Stimulated activated CD8-positive, alpha-beta memory T cell treated with anti-CD3 and anti-CD28 coated beads, Interleukin-15, amount 100 ng/mL, for 48 hours (primary cell): ENCODE data around the gene SMIM22.

Experiments used
- DNase-seq, 2 donors: peaks; one replicate each; pipeline ENCODE4 v3.0.0-alpha.2; 2020; ENCODE audit warnings: low read depth in 2 of 2

The SMIM22 gene, protein sequence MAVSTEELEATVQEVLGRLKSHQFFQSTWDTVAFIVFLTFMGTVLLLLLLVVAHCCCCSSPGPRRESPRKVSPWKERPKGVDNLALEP

GRCh38 chr16:4795181-4795827 lies at the start of gene SMIM22:
SMIM22 (plus strand) TSS chr16:4795369; CDS start chr16:4795735, 366 bp downstream.
- DNase-seq = no peak

DNA sequence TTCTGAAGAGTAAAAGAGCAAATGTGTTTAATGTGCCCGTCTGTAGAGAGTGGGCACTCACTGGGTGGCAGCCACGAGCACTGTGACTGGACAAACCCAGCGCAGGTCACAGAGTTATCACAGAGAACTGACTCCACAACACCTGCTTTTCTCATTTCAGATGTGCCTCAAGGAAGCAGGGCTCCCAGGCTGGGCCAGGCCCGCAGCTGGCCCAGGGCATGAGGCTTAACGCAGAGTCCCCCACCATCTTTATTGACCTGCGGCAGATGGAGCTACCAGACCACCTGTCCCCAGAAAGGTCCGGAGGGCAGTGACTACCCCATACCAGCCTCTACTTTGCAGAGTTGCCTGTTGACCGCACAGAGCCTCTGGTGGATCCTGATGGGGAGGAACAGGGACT lies 49.0 kb upstream of the SMIM22 start:
- DNase-seq = no peak

- DNase-seq = no peak
These were observed 48.1 kb upstream of the SMIM22 start for GRCh38 chr16:4746991-4747574.

- no peak for DNase-seq
These were observed 47.1 kb upstream of the SMIM22 start for GRCh38 chr16:4747906-4748681.

DNA sequence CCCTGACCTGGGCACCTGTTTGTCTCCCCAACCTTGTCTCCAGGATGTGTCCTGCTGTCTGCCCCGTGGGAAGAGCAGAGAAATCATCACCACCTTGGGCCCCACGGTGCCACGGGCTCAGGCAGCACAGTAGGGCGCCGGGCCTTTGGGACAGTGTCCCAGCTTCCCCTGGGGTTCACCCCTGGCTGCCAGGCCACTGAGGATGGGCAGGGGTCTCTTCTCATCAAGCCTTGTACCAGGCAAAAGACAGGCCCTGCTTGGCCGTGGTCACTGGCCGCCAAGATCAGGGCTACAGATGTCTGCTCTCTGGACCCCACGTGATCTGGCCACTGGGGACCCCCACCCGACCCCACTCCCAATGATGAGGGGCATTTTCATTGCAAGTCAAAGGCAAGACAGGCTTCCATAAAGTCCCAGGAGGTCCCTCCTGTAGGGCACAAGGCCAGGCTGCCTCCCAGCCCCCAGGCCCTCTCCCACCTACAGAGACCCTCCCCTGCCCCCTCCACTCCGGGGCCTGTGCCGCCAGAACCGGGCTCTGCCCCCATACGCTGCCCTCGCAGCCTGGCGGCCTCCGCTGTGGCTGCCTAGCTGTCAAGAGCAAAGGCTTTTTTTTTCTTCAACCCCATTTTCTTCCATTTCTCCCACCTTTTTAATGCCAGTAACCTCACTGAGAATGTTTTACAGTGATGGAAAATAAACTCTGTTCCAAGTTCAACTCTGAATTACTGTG lies 46.3 kb upstream of the SMIM22 start:
- DNase-seq = no peak

DNA sequence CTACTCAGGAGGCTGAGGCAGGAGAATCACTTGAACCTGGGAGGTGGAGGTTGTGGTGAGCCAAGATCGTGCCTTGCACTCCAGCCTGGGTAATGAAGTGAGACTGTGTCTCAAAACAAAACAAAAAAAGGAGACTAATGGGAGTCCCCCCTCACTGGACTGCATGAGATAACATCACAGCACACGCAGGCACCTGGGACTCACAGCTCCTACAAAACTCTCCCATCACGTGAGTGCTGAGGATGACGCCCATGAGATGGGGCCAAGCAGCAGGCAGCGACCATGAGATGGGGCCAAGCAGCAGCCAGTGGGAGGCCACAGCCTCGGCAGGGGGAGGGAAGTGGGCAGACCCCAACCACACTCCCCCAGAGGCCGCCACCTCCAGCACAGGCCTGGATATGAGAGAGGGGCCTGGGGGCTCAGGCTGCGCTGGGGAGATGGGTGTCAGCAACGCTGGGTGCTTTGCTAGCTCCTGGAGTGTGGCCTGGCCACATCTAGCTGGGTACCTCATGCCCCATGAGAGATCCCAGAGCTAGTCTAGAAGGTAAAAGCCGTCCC lies 45.4 kb upstream of the SMIM22 start:
- DNase-seq = no peak

DNA sequence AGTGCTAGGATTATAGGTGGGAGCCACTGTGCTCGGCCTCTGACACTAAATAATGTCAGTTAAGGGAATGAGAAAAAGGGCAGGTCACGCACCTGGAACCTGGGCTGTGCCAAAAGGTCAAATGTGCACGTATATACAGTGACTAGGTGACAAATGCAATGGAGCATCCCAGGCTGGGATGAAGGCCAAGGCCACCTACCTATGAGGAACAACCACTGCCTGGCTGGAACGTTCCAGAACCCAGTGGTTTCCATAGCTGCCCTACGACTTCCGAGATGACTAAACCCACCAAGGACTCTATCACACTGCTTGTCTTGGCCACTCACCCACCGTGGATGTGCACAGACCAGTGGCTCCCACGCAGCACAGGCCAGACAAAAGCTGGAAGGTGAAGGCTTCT lies 44.3 kb upstream of the SMIM22 start:
- no peak for DNase-seq

GRCh38 chr16:4752351-4753100 lies 42.6 kb upstream of the SMIM22 start:
- no peak for DNase-seq

DNA sequence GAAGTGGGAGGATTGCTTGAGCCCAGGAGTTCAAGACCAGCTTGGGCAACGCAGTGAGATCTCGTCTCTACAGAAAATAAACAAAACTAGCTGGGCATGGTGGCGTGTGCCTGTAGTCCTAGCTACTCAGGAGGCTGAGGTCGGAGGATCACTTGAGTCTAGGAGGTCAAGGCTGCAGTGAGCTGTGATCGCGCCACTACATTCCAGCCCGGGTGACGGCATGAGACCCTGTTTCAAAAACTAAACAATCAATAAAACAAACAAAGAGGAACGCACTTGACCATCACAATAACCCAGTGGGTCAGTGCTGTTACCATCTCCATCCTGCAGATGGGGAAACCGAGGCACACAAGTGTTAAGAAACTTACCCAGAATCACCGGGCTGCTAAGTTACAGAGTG lies 41.9 kb upstream of the SMIM22 start:
- DNase-seq = no peak

- no peak for DNase-seq
These were observed 40.3 kb upstream of the SMIM22 start for GRCh38 chr16:4754865-4755264.

- DNase-seq = no peak
These were observed 39.5 kb upstream of the SMIM22 start for GRCh38 chr16:4755687-4756086.

GRCh38 chr16:4760221-4760910 lies 34.8 kb upstream of the SMIM22 start:
- DNase-seq = no peak

DNA sequence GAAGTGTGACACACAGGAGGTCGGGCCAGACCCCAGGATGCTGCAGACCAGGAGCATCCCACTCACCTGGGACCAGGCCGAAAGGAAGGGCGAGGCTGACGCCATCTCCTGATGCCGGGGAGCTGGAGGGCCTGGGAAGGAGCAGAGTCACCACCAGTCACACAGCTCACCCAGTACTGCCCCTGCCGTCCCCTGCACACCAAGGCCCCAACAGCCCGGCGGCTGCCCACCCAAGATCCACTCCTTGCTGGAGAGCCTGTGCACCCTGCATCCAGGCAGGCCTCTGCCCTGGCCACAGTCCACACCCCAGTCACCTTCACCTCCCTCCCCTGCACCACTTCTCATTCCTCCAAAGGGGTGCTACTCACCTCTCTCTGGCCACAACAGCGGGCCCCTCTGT lies 33.0 kb upstream of the SMIM22 start:
- no peak for DNase-seq

DNA sequence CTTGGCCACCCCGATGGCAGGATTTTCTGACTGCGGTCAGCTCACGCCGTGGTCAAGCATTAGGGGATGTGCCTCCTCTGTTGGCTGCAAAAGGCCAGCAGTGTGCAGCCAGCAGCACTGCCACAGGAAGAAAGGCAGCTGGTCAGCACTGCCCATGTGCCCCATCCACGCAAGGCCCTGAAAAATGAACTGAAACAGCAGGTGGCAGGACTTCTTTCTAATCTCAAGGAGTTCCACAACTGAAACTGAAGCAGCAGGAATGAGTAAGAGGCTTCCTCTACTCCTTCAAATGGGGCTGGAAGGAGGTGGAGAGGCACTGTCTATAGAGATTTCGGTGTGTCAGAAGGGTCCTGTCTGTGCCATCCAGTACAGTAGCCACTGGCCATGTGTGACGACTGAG lies 31.4 kb upstream of the SMIM22 start:
- no peak for DNase-seq

- no peak for DNase-seq
These were observed 29.4 kb upstream of the SMIM22 start for GRCh38 chr16:4765511-4766474.

- peak; percentile 92 to 95 for DNase-seq
These were observed 28.1 kb upstream of the SMIM22 start, which contains the start of gene ZNF500 for GRCh38 chr16:4766875-4767628. ZNF500 (minus strand) TSS chr16:4767162; CDS start chr16:4765978, 1,184 bp downstream.

- DNase-seq = no peak
These were observed 27.2 kb upstream of the SMIM22 start for GRCh38 chr16:4767872-4768548.
